Keratinocyte (primary cell): ENCODE results near the gene DIPK1A. TPM values are rescaled to one million over a fixed set of nuclear protein-coding genes. Genes with fewer than 3 reads are reported as not detected.

ENCODE experiments used
- DNase-seq: peaks from one replicate; pipeline ENCODE4 v3.0.0-alpha.2; 2011; ENCODE audit warnings: low read depth, missing footprints, low spot score
- FAIRE-seq: peaks from 2 replicates; lab custom pipeline; 2011; peaks lifted over from hg19 to GRCh38; lab: Jason Lieb, UNC
- H2AFZ ChIP-seq: 2 replicates; pipeline ENCODE4 v1.6.0; 2012; ENCODE audit warnings: low read length, control low read depth, inconsistent platforms; ENCODE audit not compliant: control insufficient read depth
- H3K27ac ChIP-seq: 2 replicates; pipeline ENCODE4 v1.5.1; 2011; ENCODE audit warnings: low read length; ENCODE audit not compliant: control insufficient read depth, insufficient read depth
- H3K27me3 ChIP-seq: 3 replicates; pipeline ENCODE4 v1.6.0; 2011; ENCODE audit warnings: low read length; ENCODE audit not compliant: control insufficient read depth, insufficient read depth; ENCODE audit errors: extremely low read depth
- H3K36me3 ChIP-seq, 2 experiments: 2 replicates in 1 of 2; 3 replicates in 1 of 2; pipeline ENCODE4 v1.5.1; 2011; ENCODE audit warnings: low read length in 2 of 2, mild to moderate bottlenecking in 1 of 2; ENCODE audit not compliant: control insufficient read depth in 2 of 2, insufficient read depth in 2 of 2; ENCODE audit errors: extremely low read depth in 1 of 2
- H3K4me1 ChIP-seq: 3 replicates; pipeline ENCODE4 v1.5.1; 2011; ENCODE audit warnings: low read length; ENCODE audit not compliant: control insufficient read depth, insufficient read depth; ENCODE audit errors: extremely low read depth
- H3K4me2 ChIP-seq: 3 replicates; pipeline ENCODE4 v1.6.0; 2011; ENCODE audit warnings: low read depth, low read length; ENCODE audit not compliant: control insufficient read depth, insufficient read depth; ENCODE audit errors: extremely low read depth
- H3K4me3 ChIP-seq, 3 experiments: fragments of 200-600 bp in 1 of 3; sonication (generic) in 1 of 3; 2 replicates in 2 of 3; 3 replicates in 1 of 3; pipeline ENCODE4 v1.5.1; 2011 to 2016; ENCODE audit warnings: low read length in 3 of 3, mild to moderate bottlenecking in 3 of 3, control low read depth in 2 of 3, inconsistent platforms in 1 of 3, low read depth in 1 of 3, mixed read lengths in 1 of 3, mixed run types in 1 of 3, moderate library complexity in 1 of 3; ENCODE audit not compliant: control insufficient read depth in 2 of 3, insufficient read depth in 2 of 3; ENCODE audit errors: extremely low read depth in 1 of 3
- H3K79me2 ChIP-seq: 2 replicates; pipeline ENCODE4 v1.6.0; 2012; ENCODE audit warnings: low read length; ENCODE audit not compliant: control insufficient read depth, insufficient read depth
- H3K9ac ChIP-seq: 3 replicates; pipeline ENCODE4 v1.6.0; 2011; ENCODE audit warnings: low read length; ENCODE audit not compliant: control insufficient read depth, insufficient read depth; ENCODE audit errors: extremely low read depth
- H3K9me1 ChIP-seq: 3 replicates; pipeline ENCODE4 v1.6.0; 2011; ENCODE audit warnings: low read length; ENCODE audit not compliant: control insufficient read depth, insufficient read depth; ENCODE audit errors: extremely low read depth
- H3K9me3 ChIP-seq: 2 replicates; pipeline ENCODE4 v1.5.1; 2012; ENCODE audit warnings: low read depth, low read length; ENCODE audit not compliant: control insufficient read depth
- H4K20me1 ChIP-seq: 3 replicates; pipeline ENCODE4 v1.6.0; 2011; ENCODE audit warnings: low read length; ENCODE audit not compliant: control insufficient read depth, insufficient read depth; ENCODE audit errors: extremely low read depth
- CTCF ChIP-seq, 3 experiments: IDR thresholded peaks in 1 of 3; conservative IDR thresholded peaks in 1 of 3; optimal IDR thresholded peaks in 1 of 3; 2 replicates in 2 of 3; 3 replicates in 1 of 3; pipeline versions ENCODE3 to v1.5.1; 2011; ENCODE audit warnings: low read length in 3 of 3, mild to moderate bottlenecking in 3 of 3, moderate library complexity in 2 of 3, control low read depth in 1 of 3, inconsistent platforms in 1 of 3; ENCODE audit not compliant: insufficient read depth in 2 of 3; ENCODE audit errors: extremely low read depth in 1 of 3
- EZH2 ChIP-seq: IDR thresholded peaks from one replicate; pipeline ENCODE4 v1.6.1; 2012; ENCODE audit warnings: inconsistent platforms, mild to moderate bottlenecking, low read length, moderate library complexity
- dilution Hi-C: fragments of 300-500 bp; cut with MboI; formaldehyde crosslinking; loops from one replicate; pipeline ENCODE4 v1.7.0; 2020; ENCODE audit warnings: low sequenced_read_pairs; ENCODE audit not compliant: extremely low pct_ligation_motif_present
- polyA plus RNA-seq, 5 experiments: library from polyadenylated mRNA; depleted of rRNA in 3 of 5; stranded (reverse) in 3 of 5; stranded (forward) in 1 of 5; unstranded in 1 of 5; fragments of >200 nt; gene quantifications; 1 replicate in 1 of 5; 2 replicates in 3 of 5; 3 replicates in 1 of 5; pipeline versions ENCODE4 v1.2.1 to v1.2.3, GENCODE V29; 2011 to 2012; ENCODE audit warnings: missing spikeins in 2 of 5, low read depth in 1 of 5, low replicate concordance in 1 of 5

DIPK1A gene
- polyA plus RNA-seq, 1 donor (not counting 4 experiments of a cell fraction or from before 2014, with no cell fraction given) = 22.0 TPM

- dilution Hi-C loops = no loop called here
- no peak overlapping the region for H3K9ac ChIP-seq
- TF ChIP-seq EZH2 (no peak), CTCF (optimal IDR thresholded peaks at IDR 0.05 in 1 of 3, IDR thresholded peaks at IDR 0.05 in 1 of 3, conservative IDR thresholded peaks at IDR 0.05 in 1 of 3; ENCODE audit: extremely low read depth in 1 of 3, insufficient read depth in 2 of 3, low read length in 3 of 3) (no peak)
Measured at GRCh38 chr1:92992054-92992453, 30.8 kb upstream of the DIPK1A start.

GRCh38 chr1:92990828-92991227 is 29.6 kb upstream of the DIPK1A start:
- Histone ChIP-seq H3K9ac (no peak overlapping the region), H3K36me3 (no peaks in the 10 kb centered on the region), H3K79me2 (no peaks in the 10 kb centered on the region), H3K4me3 (no peak overlapping the region), H3K4me1 (peaks cover 8% of the 10 kb centered on the region), H3K9me3 (no peaks in the 10 kb centered on the region), H4K20me1 (no peaks in the 10 kb centered on the region), H2AFZ (no peak overlapping the region), H3K9me1 (no peaks in the 10 kb centered on the region), H3K4me2 (no peak overlapping the region), H3K27me3 (no peaks in the 10 kb centered on the region), H3K27ac (no peak overlapping the region)
- TF ChIP-seq CTCF (optimal IDR thresholded peaks at IDR 0.05 in 1 of 3, IDR thresholded peaks at IDR 0.05 in 1 of 3, conservative IDR thresholded peaks at IDR 0.05 in 1 of 3; ENCODE audit: extremely low read depth in 1 of 3, insufficient read depth in 2 of 3, low read length in 3 of 3) = no peak
- TF ChIP-seq EZH2 = no peak
- no peak for DNase-seq
- dilution Hi-C loops = no loop called here
- FAIRE-seq = no peak

More at GRCh38 chr1:92992054-92992453, 30.8 kb upstream of the DIPK1A start:
- Histone ChIP-seq H3K4me3 (no peak overlapping the region), H3K27me3 (no peaks in the 10 kb centered on the region), H3K79me2 (no peaks in the 10 kb centered on the region), H3K4me2 (no peak overlapping the region), H4K20me1 (no peaks in the 10 kb centered on the region), H3K9me1 (no peaks in the 10 kb centered on the region), H3K36me3 (no peaks in the 10 kb centered on the region), H3K9me3 (no peaks in the 10 kb centered on the region), H3K27ac (no peak overlapping the region), H2AFZ (no peak overlapping the region), H3K4me1 (peaks cover 8% of the 10 kb centered on the region)
- FAIRE-seq (no peak), DNase-seq (no peak)
